ENCODE measurements around the gene CLIC6.

DNA sequence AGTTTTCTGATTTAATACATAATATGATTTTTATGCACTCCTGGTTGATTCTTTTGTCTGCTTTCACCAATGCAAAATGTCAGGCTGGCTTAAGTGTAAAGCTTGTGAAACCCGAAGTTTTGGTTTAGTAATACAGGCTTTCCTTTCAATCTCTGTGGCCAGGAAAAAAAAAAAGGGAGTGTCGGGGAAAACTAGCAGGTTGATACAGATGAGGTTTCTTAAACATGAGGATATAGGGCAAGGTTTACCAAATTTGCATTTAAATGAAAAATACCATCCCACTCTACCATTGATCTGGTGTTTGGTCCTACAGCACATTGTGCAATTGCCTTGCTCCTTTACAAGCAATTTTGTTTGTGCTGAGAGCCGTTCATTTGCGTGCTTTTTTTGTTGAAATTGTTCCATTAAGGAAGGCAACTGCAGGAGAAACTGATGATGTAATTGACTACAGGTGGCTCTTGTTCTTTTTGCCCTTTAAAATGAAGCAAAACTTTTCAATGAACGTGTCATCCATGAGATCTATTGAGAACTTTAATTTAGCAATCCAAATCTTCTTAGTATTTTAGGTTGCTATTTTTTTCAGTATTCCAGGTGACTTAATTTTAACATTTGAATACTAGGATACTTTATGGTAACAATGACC lies 22.7 kb downstream of the CLIC6 start:
- TF ChIP-seq, protein P1, sequence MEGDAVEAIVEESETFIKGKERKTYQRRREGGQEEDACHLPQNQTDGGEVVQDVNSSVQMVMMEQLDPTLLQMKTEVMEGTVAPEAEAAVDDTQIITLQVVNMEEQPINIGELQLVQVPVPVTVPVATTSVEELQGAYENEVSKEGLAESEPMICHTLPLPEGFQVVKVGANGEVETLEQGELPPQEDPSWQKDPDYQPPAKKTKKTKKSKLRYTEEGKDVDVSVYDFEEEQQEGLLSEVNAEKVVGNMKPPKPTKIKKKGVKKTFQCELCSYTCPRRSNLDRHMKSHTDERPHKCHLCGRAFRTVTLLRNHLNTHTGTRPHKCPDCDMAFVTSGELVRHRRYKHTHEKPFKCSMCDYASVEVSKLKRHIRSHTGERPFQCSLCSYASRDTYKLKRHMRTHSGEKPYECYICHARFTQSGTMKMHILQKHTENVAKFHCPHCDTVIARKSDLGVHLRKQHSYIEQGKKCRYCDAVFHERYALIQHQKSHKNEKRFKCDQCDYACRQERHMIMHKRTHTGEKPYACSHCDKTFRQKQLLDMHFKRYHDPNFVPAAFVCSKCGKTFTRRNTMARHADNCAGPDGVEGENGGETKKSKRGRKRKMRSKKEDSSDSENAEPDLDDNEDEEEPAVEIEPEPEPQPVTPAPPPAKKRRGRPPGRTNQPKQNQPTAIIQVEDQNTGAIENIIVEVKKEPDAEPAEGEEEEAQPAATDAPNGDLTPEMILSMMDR (optimal IDR thresholded peaks at IDR 0.05 in 1 of 3, IDR thresholded peaks at IDR 0.05 in 1 of 3, conservative IDR thresholded peaks at IDR 0.05 in 1 of 3; ENCODE audit: extremely low read depth in 1 of 3, insufficient read depth in 2 of 3, low read length in 3 of 3) = no peak
- TF ChIP-seq EZH2 (IDR thresholded peaks at IDR 0.05; ENCODE audit: low read length) = no peak

Measured in keratinocyte (primary cell).